PFSK-1 (cell line): Measurements from ENCODE around the gene DDX41.

ENCODE experiments used
- FOXP2 ChIP-seq: optimal IDR thresholded peaks from 2 replicates; pipeline ENCODE3; 2011; ENCODE audit warnings: borderline replicate concordance, control low read depth, inconsistent platforms; ENCODE audit not compliant: insufficient read depth; ENCODE audit errors: extremely low read length, extremely low read depth
- POLR2AphosphoS5 ChIP-seq: IDR thresholded peaks from 2 replicates; pipeline ENCODE4 v1.6.1; 2012; ENCODE audit warnings: low read depth, mild to moderate bottlenecking, control low read depth, low read length, moderate library complexity
- SIN3A ChIP-seq: IDR thresholded peaks from 2 replicates; pipeline ENCODE4 v1.6.1; 2012; ENCODE audit warnings: mild to moderate bottlenecking, low read length, moderate library complexity, borderline replicate concordance; ENCODE audit not compliant: insufficient read depth
- TAF1 ChIP-seq: IDR thresholded peaks from 2 replicates; pipeline ENCODE4 v1.6.1; 2012; ENCODE audit warnings: low read length, control low read depth, borderline replicate concordance; ENCODE audit not compliant: insufficient read depth
- TF ChIP-seq, protein P1 (sequence below), 2 experiments: IDR thresholded peaks; 2 replicates each; pipeline versions ENCODE4 v1.6.1 to v1.8.0; 2011 to 2012; ENCODE audit warnings: low read depth in 2 of 2, low read length in 2 of 2, control low read depth in 1 of 2, inconsistent platforms in 1 of 2, mild to moderate bottlenecking in 1 of 2, moderate library complexity in 1 of 2; ENCODE audit not compliant: insufficient read depth in 1 of 2

DNA sequence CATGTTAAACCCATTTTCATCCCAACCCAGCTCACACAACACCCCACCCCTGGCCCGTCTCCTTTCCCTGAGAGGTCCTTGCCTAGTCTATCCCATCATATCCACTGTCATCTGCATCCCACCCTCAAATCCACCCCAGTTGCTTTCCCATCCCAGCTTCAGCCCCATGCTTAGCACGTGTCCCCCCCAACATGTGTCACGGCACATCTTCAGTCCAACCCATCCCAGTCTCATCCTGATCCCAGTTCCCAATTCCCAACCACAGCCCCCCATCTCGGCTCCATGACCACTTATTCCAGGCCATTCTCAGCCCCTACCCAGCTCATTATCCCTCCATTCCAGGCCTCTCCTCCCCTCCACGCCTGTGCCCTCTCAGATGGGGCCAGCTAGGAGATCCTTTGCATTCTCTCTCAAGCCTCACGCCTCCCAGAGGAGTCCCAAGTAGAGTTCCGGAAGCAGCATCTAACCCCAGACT, 42.7 kb downstream of the DDX41 start:
- TF ChIP-seq TAF1 (no peak), SIN3A (no peak), POLR2AphosphoS5 (no peak), FOXP2 (no peak)
- TF ChIP-seq, protein P1, sequence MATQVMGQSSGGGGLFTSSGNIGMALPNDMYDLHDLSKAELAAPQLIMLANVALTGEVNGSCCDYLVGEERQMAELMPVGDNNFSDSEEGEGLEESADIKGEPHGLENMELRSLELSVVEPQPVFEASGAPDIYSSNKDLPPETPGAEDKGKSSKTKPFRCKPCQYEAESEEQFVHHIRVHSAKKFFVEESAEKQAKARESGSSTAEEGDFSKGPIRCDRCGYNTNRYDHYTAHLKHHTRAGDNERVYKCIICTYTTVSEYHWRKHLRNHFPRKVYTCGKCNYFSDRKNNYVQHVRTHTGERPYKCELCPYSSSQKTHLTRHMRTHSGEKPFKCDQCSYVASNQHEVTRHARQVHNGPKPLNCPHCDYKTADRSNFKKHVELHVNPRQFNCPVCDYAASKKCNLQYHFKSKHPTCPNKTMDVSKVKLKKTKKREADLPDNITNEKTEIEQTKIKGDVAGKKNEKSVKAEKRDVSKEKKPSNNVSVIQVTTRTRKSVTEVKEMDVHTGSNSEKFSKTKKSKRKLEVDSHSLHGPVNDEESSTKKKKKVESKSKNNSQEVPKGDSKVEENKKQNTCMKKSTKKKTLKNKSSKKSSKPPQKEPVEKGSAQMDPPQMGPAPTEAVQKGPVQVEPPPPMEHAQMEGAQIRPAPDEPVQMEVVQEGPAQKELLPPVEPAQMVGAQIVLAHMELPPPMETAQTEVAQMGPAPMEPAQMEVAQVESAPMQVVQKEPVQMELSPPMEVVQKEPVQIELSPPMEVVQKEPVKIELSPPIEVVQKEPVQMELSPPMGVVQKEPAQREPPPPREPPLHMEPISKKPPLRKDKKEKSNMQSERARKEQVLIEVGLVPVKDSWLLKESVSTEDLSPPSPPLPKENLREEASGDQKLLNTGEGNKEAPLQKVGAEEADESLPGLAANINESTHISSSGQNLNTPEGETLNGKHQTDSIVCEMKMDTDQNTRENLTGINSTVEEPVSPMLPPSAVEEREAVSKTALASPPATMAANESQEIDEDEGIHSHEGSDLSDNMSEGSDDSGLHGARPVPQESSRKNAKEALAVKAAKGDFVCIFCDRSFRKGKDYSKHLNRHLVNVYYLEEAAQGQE (IDR thresholded peaks at IDR 0.05; ENCODE audit: insufficient read depth in 1 of 2, low read depth in 2 of 2, low read length in 2 of 2), result no peak
